ENCODE measurements around the gene EIF3B.

GRCh38 chr7:2360796-2361195 is 6.2 kb downstream of the EIF3B start:
- TF ChIP-seq CTCF (conservative IDR thresholded peaks at IDR 0.05 in 1 of 2, IDR thresholded peaks at IDR 0.05 in 1 of 2; ENCODE audit: extremely low read depth in 1 of 2, insufficient read depth in 1 of 2, low read depth in 1 of 2, low read length in 2 of 2) (no peak), EZH2 (IDR thresholded peaks at IDR 0.05; ENCODE audit: borderline replicate concordance, low read length) (no peak)

Measured in mammary epithelial cell (primary cell).